HepG2 (cell line): ENCODE results near the gene RNPS1. TPM values are rescaled to one million over a fixed set of nuclear protein-coding genes. Genes with fewer than 3 reads are reported as not detected.

Source experiments
- CBX1 ChIP-seq: IDR thresholded peaks from one replicate; pipeline ENCODE4 v1.6.1; 2016; ENCODE audit warnings: antibody characterized with exemption, low read depth
- GATA4 ChIP-seq: sonication (generic); IDR thresholded peaks from 2 replicates; pipeline ENCODE4 v1.6.1; 2016; ENCODE audit warnings: antibody characterized with exemption, low read depth, borderline replicate concordance
- NFIB ChIP-seq: sonication (generic); formaldehyde crosslinking; IDR thresholded peaks from 2 replicates; pipeline ENCODE4 v1.9.0; 2021; ENCODE audit warnings: missing genetic modification reagents, mild to moderate bottlenecking, borderline replicate concordance
- ZNF790 ChIP-seq: sonication (generic); formaldehyde crosslinking; IDR thresholded peaks from 2 replicates; pipeline ENCODE4 v1.8.0; 2022; ENCODE audit warnings: missing genetic modification reagents, mild to moderate bottlenecking, borderline replicate concordance
- ZSCAN20 ChIP-seq: sonication (generic); formaldehyde crosslinking; IDR thresholded peaks from 2 replicates; pipeline ENCODE4 v1.4.0; 2020; ENCODE audit warnings: missing genetic modification reagents, mild to moderate bottlenecking, borderline replicate concordance
- polyA plus RNA-seq, 8 experiments: library from polyadenylated mRNA; depleted of rRNA in 3 of 8; stranded (reverse) in 7 of 8; unstranded in 1 of 8; fragments of >200 nt; fragmentation: Illumina TruSeq in 4 of 8; extraction: Trizol in 4 of 8; gene quantifications; 2 replicates each; pipeline versions ENCODE4 v1.2.1 to v1.2.3, GENCODE V29; 2011 to 2016; ENCODE audit warnings: low read depth in 4 of 8, missing spikeins in 1 of 8, mixed read lengths in 1 of 8; ENCODE audit not compliant: insufficient read depth in 1 of 8
- total RNA-seq, 5 experiments: library from RNA; depleted of rRNA; stranded (reverse); fragments of >200 nt; fragmentation: Illumina TruSeq; extraction: Trizol; gene quantifications; 2 replicates each; pipeline ENCODE4 v1.2.3, GENCODE V29; 2016; ENCODE audit warnings: low read depth in 1 of 5
- TF ChIP-seq, protein P1 (sequence below): sonication (generic); formaldehyde crosslinking; IDR thresholded peaks from 2 replicates; pipeline ENCODE4 v1.9.0; 2021; ENCODE audit warnings: missing genetic modification reagents, borderline replicate concordance
- TF ChIP-seq, protein P2 (sequence below): IDR thresholded peaks from 2 replicates; pipeline ENCODE4 v1.6.1; 2016; ENCODE audit warnings: missing biosample characterization, missing genetic modification reagents, low read depth
- TF ChIP-seq, protein P3 (sequence below): sonication (generic); formaldehyde crosslinking; IDR thresholded peaks from 2 replicates; pipeline ENCODE4 v1.5.0; 2020; ENCODE audit warnings: missing genetic modification reagents
- TF ChIP-seq, protein P4 (sequence below), 2 experiments: sonication (generic) in 1 of 2; formaldehyde crosslinking in 1 of 2; IDR thresholded peaks; 2 replicates each; pipeline versions ENCODE4 v1.6.1 to v1.9.0; 2014 to 2022; ENCODE audit warnings: antibody characterized with exemption in 1 of 2, borderline replicate concordance in 1 of 2, inconsistent platforms in 1 of 2, low read depth in 1 of 2, missing genetic modification reagents in 1 of 2
- TF ChIP-seq, protein P5 (sequence below): sonication (generic); formaldehyde crosslinking; IDR thresholded peaks from 2 replicates; pipeline ENCODE4 v1.4.0; 2020; ENCODE audit warnings: missing genetic modification reagents, borderline replicate concordance

The RNPS1 gene
- total and polyA plus RNA-seq, 2 of the 13 experiments (the other 11 are each of a cell fraction or from before 2014, with no cell fraction given) = 126 to 133 TPM

DNA sequence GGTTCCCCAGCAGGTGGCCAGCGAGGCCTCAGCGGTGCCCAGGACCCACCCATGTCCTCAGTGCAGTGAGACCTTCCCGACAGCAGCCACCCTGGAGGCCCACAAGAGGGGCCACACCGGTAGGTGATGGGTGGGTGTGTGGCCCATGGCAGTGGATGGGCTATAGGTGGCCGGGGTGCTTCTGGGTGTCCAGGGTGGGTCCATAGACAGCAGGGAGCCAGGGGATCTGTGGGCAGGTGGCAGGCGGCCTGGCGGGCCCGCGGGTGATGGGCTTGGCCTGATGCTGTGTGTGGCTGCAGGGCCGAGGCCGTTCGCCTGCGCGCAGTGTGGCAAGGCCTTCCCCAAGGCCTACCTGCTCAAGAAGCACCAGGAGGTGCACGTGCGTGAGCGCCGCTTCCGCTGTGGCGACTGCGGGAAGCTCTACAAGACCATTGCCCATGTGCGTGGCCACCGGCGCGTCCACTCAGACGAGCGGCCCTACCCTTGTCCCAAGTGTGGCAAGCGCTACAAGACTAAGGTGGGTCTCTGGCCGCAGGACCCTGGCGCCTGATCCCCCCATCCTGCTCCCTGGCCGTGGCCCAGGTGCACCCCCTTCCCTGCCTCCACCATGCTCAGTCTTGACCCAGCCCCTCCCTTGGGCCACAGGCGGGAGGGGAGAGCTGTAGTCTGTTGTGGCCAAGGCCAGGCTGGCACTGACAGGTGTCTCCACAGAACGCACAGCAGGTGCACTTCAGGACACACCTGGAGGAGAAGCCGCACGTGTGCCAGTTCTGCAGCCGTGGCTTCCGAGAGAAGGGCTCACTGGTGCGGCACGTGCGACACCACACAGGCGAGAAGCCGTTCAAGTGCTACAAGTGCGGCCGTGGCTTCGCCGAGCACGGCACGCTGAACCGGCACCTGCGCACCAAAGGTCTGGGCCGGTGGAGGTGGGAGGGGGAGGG lies 33.8 kb downstream of the RNPS1 start (continued):
- TF ChIP-seq, protein P1, sequence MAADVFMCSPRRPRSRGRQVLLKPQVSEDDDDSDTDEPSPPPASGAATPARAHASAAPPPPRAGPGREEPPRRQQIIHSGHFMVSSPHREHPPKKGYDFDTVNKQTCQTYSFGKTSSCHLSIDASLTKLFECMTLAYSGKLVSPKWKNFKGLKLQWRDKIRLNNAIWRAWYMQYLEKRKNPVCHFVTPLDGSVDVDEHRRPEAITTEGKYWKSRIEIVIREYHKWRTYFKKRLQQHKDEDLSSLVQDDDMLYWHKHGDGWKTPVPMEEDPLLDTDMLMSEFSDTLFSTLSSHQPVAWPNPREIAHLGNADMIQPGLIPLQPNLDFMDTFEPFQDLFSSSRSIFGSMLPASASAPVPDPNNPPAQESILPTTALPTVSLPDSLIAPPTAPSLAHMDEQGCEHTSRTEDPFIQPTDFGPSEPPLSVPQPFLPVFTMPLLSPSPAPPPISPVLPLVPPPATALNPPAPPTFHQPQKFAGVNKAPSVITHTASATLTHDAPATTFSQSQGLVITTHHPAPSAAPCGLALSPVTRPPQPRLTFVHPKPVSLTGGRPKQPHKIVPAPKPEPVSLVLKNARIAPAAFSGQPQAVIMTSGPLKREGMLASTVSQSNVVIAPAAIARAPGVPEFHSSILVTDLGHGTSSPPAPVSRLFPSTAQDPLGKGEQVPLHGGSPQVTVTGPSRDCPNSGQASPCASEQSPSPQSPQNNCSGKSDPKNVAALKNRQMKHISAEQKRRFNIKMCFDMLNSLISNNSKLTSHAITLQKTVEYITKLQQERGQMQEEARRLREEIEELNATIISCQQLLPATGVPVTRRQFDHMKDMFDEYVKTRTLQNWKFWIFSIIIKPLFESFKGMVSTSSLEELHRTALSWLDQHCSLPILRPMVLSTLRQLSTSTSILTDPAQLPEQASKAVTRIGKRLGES = no peak
- TF ChIP-seq GATA4 = no peak
- no peak for TF ChIP-seq ZNF790 (CRISPR knock-in tag)
- TF ChIP-seq, protein P2, sequence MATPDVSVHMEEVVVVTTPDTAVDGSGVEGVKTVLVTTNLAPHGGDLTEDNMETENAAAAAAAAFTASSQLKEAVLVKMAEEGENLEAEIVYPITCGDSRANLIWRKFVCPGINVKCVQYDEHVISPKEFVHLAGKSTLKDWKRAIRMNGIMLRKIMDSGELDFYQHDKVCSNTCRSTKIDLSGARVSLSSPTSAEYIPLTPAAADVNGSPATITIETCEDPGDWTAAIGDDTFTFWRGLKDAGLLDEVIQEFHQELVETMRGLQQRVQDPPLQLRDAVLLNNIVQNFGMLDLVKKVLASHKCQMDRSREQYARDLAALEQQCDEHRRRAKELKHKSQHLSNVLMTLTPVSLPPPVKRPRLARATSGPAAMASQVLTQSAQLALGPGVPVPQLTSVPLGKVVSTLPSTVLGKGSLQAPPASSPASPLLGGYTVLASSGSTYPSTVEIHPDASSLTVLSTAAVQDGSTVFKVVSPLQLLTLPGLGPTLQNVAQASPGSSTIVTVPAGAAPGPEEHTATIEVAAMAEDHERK (CRISPR knock-in tag) = no peak
- TF ChIP-seq, protein P3, sequence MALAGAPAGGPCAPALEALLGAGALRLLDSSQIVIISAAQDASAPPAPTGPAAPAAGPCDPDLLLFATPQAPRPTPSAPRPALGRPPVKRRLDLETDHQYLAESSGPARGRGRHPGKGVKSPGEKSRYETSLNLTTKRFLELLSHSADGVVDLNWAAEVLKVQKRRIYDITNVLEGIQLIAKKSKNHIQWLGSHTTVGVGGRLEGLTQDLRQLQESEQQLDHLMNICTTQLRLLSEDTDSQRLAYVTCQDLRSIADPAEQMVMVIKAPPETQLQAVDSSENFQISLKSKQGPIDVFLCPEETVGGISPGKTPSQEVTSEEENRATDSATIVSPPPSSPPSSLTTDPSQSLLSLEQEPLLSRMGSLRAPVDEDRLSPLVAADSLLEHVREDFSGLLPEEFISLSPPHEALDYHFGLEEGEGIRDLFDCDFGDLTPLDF (CRISPR knock-in tag) = no peak
- no peak for TF ChIP-seq CBX1
- TF ChIP-seq, protein P4, sequence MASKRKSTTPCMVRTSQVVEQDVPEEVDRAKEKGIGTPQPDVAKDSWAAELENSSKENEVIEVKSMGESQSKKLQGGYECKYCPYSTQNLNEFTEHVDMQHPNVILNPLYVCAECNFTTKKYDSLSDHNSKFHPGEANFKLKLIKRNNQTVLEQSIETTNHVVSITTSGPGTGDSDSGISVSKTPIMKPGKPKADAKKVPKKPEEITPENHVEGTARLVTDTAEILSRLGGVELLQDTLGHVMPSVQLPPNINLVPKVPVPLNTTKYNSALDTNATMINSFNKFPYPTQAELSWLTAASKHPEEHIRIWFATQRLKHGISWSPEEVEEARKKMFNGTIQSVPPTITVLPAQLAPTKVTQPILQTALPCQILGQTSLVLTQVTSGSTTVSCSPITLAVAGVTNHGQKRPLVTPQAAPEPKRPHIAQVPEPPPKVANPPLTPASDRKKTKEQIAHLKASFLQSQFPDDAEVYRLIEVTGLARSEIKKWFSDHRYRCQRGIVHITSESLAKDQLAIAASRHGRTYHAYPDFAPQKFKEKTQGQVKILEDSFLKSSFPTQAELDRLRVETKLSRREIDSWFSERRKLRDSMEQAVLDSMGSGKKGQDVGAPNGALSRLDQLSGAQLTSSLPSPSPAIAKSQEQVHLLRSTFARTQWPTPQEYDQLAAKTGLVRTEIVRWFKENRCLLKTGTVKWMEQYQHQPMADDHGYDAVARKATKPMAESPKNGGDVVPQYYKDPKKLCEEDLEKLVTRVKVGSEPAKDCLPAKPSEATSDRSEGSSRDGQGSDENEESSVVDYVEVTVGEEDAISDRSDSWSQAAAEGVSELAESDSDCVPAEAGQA (IDR thresholded peaks at IDR 0.05; ENCODE audit: low read depth) = no peak
- TF ChIP-seq, protein P4 (CRISPR knock-in tag; IDR thresholded peaks at IDR 0.05; ENCODE audit: borderline replicate concordance) = no peak
- TF ChIP-seq ZSCAN20 (CRISPR knock-in tag) = no peak
- no peak for TF ChIP-seq NFIB (CRISPR knock-in tag)
- TF ChIP-seq, protein P5, sequence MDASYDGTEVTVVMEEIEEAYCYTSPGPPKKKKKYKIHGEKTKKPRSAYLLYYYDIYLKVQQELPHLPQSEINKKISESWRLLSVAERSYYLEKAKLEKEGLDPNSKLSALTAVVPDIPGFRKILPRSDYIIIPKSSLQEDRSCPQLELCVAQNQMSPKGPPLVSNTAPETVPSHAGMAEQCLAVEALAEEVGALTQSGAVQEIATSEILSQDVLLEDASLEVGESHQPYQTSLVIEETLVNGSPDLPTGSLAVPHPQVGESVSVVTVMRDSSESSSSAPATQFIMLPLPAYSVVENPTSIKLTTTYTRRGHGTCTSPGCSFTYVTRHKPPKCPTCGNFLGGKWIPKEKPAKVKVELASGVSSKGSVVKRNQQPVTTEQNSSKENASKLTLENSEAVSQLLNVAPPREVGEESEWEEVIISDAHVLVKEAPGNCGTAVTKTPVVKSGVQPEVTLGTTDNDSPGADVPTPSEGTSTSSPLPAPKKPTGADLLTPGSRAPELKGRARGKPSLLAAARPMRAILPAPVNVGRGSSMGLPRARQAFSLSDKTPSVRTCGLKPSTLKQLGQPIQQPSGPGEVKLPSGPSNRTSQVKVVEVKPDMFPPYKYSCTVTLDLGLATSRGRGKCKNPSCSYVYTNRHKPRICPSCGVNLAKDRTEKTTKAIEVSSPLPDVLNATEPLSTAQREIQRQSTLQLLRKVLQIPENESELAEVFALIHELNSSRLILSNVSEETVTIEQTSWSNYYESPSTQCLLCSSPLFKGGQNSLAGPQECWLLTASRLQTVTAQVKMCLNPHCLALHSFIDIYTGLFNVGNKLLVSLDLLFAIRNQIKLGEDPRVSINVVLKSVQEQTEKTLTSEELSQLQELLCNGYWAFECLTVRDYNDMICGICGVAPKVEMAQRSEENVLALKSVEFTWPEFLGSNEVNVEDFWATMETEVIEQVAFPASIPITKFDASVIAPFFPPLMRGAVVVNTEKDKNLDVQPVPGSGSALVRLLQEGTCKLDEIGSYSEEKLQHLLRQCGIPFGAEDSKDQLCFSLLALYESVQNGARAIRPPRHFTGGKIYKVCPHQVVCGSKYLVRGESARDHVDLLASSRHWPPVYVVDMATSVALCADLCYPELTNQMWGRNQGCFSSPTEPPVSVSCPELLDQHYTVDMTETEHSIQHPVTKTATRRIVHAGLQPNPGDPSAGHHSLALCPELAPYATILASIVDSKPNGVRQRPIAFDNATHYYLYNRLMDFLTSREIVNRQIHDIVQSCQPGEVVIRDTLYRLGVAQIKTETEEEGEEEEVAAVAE = no peak
